Measurements from ENCODE around the gene PRG3.
"Not testable (repeated sequence)": the region's sequence is repeated elsewhere in the genome, so short reads cannot be mapped to it uniquely, and the experiment has no call there.

Gene PRG3

DNA sequence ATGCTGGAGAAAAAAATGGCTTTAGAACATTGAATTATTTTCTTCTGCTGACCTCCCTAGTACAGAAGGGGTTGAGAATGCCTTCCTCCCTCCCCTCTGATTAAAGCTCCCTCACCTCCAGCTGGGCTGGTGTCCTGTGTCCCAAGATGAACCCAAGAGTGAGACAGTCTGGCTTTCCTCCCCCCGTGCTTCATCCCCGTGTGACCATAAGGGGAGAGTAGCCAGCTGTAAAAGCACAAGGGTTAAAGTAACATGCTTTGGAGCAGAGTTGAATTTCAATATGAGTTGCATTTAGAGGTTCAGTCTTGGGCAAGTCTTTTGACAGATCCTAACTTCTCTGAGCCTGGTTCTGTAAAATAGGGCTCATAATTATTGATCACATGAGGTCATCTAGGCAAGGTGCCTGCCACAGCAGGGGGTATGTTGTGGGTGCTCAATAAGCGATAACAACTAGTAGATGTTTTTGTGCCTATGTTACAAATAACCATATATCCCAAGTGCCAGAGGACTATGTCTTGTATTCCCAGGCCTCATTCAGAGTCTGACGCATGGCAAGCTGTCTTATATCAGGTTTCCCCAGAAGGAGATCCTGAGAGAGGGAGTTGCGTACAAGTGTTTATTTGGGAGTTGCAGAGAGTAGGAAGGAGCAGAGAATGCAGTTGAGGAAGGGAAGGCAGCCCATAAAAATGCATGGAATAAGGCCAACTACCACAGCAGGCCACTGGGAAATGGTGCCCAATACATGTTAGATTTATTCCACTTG, 5.4 kb upstream of the PRG3 start:
- no peak for DNase-seq

GRCh38 chr11:57379732-57380131, 1.2 kb downstream of the PRG3 start:
- peak; percentile 35 for DNase-seq

DNA sequence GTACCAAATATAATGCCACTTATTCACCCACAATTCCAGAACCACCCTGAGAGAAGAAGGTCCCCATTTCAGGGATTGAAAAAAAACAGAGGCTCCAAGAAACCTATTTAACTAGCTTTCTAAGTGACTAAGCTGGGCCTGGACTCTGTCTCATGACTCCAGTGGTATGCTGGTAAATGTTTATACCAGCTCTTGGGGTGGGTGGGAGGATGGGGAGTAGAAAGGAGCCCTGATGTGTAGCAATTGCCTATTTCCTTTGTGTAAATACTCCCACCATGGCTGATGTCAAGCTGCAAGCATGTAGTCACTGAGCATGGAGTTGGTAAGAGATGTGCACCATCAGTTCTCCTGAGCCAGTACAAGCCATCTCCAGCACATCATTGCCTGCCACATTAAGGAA, 2.8 kb downstream of the PRG3 start:
- DNase-seq = no peak

DNA sequence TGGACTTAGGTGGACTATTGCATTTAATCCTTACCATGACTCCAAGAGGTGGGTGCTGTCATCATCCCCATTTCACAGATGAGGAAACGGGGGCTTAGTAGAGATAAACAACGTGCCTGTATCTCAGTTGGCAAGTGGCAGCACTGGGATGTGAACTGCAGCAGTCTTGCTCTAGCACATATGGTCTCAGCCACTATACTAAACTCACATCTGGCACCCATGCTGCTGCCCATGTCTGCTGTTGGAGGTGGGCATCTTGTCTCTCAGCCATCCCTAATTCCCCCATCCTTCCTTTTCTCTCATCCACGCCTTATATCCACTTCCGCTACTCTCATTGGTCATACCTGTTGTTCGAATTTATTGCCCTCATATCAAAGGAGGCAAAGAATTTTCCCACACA, 3.8 kb downstream of the PRG3 start:
- DNase-seq = no peak

DNA sequence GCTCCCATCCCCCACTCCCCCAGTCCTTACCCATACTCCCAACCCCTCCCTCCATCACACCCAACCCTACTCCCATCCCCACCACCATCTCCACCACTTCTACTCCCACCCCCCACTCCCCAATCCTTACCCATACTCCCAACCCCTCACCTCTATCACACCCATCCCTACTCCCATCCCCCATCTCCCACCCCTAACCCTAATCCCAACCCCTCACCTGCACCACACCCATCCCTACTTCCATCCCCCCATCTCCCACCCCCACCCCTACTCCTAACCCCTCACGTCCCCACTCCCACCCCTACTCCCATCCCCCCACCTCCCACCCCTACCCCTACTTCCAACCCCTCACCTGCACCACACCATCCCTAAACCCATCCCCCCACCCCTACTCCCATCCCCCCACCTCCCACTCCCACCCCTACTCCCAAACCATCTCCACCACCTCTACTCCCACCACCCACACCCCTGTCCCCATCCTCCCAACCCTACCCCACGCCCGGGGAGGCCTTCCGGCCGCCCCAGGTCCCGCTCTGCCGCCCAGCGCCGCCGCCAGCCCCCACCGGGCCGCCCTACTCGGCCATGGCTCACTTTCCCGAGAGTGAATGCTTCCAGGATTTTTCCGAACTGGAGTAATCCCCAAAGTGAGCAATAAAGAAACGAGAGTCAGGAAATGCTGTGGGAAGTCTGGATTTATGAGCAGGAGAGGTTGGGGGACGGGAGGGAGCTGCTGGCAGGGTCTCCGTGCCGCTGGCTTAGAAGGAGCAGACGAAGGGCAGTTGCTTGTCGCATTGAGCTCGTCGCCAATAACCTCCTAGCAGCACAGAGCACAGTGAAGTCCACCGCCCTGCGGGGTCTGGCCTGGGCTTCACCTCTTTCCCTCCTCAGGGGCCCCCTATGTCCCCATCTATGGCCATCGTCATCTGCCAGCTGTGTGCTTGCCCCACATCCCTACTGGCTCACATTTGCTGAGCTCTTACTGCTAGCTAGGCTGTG, 4.6 kb downstream of the PRG3 start:
- DNase-seq = no peak

DNA sequence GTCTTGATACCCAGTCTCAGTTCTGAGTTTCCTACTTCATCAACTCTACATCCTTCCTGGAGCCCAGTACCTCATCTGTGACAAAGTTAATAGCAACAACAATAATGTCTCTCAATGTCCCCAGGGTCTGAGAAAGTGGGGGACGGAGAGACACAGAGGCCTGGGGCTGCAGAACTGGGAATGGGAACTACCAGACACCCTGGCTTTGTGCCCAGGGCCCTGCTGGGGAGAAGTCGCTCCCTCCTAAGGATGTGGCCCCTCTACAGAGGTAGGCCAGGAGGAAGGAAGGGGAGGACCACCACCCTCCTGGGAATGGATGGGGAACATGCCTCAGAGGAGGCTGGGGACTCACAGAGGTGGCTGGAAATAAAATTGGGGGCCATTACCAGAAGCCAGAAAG, 5.5 kb downstream of the PRG3 start:
- no peak for DNase-seq

- no peak for DNase-seq
Measured at GRCh38 chr11:57374966-57375365, 6.0 kb downstream of the PRG3 start.

DNA sequence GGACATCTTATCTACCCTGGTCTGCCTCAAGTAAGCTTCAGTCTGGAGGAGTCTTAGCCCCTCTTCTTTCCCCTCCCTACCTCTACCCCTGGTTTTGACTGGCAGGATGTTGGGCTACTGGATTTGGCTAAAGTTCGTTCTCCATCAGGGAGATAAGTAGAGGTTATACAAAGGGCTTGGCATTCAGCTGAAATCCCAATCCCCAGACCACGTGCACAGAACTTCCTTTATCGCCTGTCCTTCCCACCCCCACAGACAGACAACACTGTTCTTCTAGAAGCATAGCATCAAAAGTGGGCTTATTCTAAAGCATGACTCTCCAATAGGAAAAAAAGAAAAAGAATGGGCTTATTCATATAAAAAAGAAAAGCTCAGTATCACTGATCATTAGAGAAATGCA, 7.8 kb downstream of the PRG3 start:
- no peak for DNase-seq

DNA sequence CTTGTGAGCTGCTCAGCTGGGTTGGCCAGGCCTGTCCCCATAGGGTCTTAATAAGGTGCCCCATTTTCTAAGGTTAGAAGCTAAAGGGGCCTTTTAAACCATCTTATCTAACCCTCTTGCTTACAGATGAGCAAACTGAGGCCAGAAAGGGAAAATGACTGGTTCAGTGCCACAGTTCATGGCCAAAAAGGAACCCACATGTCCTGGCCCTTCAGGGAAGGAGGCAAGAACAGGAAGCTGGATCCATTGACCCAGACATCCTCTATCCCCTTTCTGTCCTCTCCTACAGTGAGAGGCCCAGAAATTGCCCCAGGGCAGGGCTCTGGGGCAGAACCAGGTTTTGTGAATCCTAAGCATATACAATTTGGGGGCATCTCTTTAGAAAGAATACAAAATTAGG, 10.0 kb downstream of the PRG3 start:
- DNase-seq = no peak

DNA sequence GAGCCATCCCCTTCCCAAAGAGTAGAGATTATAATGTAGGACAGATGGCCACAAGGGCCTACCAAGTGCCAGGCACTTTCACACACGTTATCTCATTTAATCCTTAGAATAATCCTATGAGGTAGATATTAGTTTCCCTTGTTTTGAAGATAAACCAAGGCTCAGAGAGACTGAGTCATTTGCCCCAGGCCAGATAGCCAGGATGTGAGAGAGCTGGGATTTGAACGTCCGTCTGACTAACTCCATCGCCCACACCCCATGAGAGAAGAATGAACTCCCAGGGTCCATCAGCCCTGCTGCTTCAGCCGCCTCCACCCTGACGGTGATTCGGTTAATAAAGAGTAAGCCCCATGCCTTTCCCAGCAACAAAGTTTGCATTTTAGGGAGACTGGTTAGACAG, 10.7 kb downstream of the PRG3 start:
- no peak for DNase-seq

DNA sequence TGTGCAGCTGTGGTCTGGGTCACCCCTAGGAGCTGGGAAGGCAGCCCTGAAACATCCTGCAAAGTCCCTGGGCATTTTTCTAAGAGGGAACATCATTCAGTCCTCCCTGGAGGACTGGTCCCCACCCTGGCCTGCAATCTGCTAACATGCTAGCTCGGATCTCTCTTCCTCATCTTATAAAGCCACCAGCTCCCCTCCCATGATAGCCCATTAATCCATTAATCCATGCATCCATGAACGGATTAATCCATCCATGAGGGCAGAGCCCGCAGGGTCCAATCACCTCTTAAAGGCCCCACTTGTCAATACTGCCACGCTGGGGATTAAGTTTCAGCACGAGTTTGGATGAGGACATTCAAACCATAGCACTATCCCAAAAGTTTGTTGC, 12.1 kb downstream of the PRG3 start:
- no peak for DNase-seq

- DNase-seq = no peak
Measured at GRCh38 chr11:57368106-57368844, 12.7 kb downstream of the PRG3 start.

DNA sequence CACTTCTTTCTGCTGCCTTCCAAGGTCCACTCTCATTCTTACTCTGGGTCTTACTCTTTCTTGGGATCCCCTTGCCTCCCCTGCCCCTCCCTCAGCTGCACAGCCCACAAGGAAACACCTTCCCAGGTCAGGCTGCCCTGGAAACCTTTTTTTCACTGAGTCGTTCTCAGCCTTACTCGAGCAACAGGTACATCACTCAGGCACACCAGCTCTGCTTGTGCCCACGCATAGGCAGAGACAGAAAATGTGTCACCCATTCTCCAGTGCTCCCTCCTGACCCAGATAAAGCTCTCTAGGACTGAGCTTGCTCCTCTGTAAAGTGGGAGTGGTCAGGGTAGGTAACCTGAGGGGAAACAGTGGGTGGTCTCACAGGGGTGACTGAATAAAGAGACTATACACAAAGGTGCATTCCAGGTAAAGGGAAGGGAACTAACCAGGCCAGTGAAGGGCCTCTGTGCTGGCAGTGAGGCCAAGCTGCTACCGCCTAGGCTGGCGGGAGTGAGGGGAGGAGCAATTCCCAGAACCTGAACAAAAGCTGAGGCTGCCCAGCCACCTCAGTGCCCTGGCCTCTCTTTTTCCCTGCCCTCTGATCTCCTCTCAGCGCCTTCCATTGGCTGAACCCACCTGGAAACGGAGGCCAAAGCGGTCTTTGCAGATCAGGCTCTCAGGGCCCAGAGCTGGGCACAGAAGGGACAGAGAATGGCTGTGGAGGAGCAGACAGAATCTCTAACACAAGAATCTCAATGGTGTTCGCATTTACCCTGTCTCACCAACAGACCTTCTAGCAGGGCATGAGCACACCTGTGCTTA, 15.9 kb downstream of the PRG3 start:
- no peak for DNase-seq

- DNase-seq = no peak
Measured at GRCh38 chr11:57363131-57364080, 17.5 kb downstream of the PRG3 start.

GRCh38 chr11:57361926-57362325, 19.0 kb downstream of the PRG3 start:
- DNase-seq = no peak

- DNase-seq = not testable (repeated sequence)
Measured at GRCh38 chr11:57361420-57361819, 19.5 kb downstream of the PRG3 start.

- DNase-seq = no peak
Measured at GRCh38 chr11:57360991-57361390, 20.0 kb downstream of the PRG3 start.

DNA sequence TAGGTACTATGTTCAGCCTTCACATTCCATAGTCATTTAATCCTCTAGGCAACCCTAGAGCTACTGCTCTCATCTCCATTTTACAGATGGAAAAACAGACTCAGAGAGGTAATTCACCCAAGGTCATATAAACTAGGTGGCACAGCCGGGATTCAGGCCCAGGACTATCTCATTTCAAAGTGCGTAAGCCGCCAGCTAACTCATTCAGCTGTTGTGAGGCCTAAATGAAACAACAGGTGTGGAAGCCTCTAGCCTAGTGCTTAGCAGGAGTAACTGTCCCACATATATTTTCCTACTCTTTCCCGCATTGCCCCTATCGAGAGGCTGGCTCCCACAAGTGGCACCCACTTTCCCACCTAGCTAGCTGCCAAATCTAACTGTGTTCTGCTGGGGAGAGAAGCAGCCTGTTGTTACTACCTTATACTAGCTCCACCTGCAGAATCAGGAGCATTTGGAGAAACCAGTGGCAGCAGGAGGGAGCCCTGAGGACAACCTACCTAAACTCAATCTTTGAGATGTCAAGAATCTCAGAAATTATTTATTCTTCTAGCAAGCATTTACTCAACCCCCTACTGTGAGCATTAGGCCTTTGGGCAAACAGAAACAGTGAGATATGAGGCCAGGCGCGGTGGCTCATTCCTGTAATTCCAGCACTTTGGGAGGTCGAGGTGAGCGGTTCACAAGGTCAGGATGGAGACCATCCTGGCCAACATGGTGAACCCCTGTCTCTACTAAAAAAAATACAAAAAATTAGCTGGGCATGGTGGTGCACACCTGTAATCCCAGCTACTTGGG, 20.9 kb downstream of the PRG3 start:
- no peak for DNase-seq

GRCh38 chr11:57359396-57359795, 21.6 kb downstream of the PRG3 start:
- no peak for DNase-seq

DNA sequence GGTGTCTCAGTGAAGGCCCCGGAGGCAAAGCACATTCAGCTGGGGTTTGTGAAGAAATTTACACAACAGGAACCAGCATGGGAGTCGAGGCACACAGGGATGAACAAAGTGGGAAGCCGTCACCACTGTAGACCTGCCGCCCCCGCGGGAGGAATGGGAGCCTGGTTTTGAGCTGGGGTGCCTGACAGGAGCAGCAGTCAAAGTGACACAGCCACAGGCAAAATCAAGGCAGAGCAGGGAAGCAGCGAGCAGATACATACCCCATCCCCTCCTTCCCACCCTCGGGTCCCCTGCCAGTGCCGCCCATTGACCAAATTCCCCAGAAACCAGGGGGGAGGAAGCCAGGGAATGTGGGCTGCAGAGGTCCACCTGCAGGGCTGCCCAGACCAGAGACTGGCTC, 22.0 kb downstream of the PRG3 start:
- DNase-seq = no peak
